Right lobe of liver (tissue), 4 donors: Measurements from ENCODE around the gene SSTR1.
"Not testable (repeated sequence)": the region's sequence is repeated elsewhere in the genome, so short reads cannot be mapped to it uniquely, and the experiment has no call there.

Experiments used
- POLR2A ChIP-seq: fragments of 450-650 bp; IDR thresholded peaks from one replicate; pipeline ENCODE4 v1.6.1; 2017; ENCODE audit warnings: antibody characterized with exemption, mild to moderate bottlenecking
- TF ChIP-seq, protein P1 (sequence below), 4 donors: fragments of 200-600 bp in 3 of 4; fragments of 450-650 bp in 1 of 4; IDR thresholded peaks; one replicate each; pipeline versions ENCODE4 v1.5.1 to v1.8.0; 2016 to 2022; ENCODE audit warnings: antibody characterized with exemption in 4 of 4, mild to moderate bottlenecking in 2 of 4
- donor health status: DM: no; HTN: no; CAD: no.
- donor health status: DM: no; HTN: no; CAD: no.
- donor health status: DM: no; HTN: yes; CAD: no.

DNA sequence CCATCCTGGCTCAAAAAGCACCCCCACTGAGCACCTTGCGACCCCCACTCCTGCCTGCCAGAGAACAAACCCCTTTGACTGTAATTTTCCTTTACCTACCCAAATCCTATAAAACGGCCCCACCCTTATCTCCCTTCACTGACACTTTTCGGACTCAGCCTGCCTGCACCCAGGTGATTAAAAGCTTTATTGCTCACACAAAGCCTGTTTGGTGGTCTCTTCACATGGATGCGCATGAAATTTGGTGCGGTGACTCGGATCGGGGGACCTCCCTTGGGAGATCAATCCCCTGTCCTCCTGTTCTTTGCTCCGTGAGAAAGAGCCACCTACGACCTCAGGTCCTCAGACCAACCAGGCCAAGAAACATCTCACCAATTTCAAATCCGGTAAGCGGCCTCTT is 16.9 kb upstream of the SSTR1 start:
- TF ChIP-seq, protein P1, sequence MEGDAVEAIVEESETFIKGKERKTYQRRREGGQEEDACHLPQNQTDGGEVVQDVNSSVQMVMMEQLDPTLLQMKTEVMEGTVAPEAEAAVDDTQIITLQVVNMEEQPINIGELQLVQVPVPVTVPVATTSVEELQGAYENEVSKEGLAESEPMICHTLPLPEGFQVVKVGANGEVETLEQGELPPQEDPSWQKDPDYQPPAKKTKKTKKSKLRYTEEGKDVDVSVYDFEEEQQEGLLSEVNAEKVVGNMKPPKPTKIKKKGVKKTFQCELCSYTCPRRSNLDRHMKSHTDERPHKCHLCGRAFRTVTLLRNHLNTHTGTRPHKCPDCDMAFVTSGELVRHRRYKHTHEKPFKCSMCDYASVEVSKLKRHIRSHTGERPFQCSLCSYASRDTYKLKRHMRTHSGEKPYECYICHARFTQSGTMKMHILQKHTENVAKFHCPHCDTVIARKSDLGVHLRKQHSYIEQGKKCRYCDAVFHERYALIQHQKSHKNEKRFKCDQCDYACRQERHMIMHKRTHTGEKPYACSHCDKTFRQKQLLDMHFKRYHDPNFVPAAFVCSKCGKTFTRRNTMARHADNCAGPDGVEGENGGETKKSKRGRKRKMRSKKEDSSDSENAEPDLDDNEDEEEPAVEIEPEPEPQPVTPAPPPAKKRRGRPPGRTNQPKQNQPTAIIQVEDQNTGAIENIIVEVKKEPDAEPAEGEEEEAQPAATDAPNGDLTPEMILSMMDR (IDR thresholded peaks at IDR 0.05) = not testable (repeated sequence)
- not testable (repeated sequence) for TF ChIP-seq POLR2A
